Inferior parietal cortex (tissue), 1 donor: Measurements from ENCODE around the gene DRAP1.
A peak's percentile ranks its signal among the peaks of the same experiment; 100 is the strongest.

Source experiments
- DNase-seq: peaks from one replicate; pipeline ENCODE4 v3.0.0-alpha.2; 2016; ENCODE audit errors: extremely low spot score

Gene DRAP1

GRCh38 chr11:65903715-65904114, 15.5 kb upstream of the DRAP1 start:
- no peak for DNase-seq

DNA sequence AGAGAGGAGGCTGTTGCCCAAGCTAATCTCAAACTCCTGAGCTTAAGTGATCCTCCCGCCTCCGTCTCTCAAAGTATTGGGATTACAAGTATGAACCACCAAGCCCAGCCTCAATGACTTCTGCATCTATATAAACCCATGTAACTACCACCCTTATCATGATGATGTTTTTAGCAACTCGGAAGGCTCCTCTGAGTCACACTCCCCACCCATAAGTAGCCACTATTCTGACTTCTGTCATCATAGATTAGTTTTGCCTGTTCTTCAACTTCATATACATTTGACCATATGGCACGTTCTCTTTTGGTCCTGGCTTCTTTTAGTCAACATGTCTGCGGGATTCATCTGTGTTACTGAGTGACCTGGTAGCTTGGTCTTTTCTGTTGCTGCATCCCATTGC, 12.6 kb upstream of the DRAP1 start:
- DNase-seq = no peak

DNA sequence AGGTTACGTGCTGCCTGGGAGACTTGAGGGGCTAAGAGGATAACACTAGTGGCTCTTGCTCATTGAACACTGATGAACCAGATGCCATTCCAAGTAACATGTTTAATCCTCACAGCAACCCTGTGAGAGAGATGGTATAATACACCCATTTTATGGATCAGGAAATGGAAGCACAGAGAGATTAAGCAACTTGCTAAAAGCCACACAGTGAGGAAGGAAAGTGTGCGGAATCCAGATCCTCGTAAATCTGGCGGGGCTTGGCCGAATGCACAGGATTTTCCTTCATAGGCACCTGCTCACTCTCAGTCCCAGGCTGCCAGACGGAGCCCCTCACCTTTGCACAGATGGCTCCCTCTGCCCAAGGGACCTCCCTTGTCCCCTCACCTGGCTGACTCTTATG, 11.3 kb upstream of the DRAP1 start:
- no peak for DNase-seq

DNA sequence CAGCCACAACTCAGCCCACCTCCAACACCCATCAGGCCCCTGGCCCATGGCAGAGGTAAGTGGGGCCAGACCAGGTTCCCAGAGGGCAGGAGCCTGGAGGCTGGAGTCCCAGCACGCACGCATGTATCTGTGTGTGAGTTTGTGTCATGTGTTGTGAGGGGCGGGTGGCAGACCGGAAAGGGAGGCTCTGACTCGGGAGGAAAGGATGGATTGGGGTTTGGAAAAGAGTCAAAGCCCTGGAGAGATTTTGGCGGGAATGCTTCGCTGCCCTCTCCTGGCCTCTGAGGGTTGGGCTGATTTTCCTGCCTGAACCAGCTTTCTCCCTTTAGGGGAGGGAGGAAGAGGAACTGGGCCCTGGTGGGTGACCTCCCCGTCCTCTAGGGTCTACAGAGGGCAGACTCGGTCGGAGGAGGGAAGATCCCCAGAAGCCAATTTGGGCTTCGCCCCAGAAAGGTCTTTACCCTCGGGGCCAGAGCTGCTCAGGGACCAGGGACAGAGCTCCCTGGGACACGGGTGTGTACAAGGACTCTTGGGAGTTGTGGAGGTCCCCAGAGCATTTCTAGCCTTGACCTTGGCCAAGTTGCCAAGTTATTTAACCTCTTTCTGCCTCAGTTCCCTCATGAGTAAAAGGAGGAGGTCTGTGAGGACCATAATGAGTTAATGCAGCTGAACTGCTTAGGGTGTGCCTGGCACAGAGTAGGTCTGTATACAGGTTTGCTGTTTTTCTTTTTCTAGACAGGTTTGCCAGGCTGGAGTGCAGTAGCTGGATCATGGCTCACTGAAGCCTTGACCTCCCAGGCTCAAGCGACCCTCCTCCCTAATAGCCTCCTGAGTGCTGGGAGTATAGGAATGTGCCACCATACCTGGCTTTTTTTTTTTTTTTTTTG, 7.3 kb upstream of the DRAP1 start:
- DNase-seq = no peak

DNA sequence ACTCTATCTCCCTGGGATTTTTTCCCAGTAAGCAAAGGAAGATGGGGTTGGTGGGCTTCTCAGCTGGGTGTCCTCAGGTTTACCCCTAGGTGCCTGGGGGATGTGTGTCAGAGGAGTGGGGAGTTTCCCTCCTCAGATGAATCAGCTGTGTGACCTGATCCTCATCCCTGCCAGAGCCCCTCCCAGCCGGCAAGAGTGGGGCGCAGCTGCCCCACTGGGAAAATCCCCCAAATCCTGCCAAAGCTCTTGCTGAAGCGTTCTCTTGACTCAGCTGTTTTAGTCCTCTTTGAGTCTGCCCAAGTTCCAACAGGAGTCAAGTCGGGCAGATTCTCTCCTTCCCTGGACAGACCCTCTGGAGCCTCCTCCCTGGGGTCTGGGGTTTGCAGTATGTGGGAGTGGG, 6.4 kb upstream of the DRAP1 start:
- DNase-seq = no peak

DNA sequence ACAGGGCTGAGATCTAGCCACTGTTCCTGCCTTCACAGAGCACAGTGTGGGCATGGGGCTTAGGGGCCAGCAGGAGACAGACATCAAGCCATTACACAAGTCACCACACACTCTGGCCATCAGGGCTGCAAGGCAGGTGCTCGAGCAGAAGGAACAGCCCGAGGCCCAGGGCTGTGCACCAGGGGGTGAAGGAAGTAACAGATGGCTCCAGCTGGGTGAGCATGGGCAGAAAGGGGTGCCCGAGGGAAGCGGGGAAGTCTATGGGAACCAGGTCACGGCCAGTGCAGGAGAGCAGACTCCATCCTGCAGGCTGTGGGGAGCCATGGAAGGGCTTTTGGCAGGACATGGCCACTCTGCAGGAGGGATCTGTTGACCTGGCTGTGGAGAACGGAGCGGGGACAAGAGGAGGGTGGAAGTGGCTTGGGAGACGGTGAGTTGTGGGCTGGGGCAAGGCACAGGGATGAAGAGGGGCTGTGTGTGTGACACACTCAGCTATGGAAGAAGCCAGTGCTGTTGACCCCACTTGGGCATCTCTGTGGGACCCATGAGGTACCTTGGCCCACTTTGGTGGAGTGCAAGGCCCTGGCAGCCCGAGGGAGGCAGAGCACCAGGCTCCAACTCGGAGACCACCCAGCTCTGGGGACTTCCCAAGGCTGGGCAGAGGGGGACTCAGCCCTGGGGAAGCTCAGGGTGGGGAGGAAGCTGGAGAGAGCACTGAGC, 4.0 kb upstream of the DRAP1 start:
- DNase-seq = no peak

DNA sequence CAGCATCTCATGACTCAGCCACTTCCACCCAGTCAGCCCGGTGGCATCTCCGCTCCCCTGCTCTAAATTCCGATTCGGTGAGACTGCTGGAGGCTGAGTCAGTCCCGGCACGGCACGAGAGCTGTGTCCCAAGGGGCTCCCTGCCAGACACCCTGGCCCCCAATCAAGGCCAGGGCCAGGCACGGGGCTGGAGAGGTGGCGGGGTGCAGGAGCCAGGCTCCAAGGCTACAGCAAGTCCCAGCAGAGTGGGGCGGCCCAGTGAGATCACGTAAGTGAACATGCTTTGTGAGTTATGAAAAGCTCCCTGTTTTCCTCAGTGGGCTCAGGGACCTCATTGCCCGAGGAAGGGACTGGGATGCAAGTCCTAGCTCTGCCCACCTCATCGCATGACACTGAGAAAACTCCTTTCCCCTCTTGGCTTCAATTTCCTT, 3.4 kb upstream of the DRAP1 start:
- DNase-seq = no peak

- DNase-seq = no peak
Measured at GRCh38 chr11:65916391-65916790, 2.8 kb upstream of the DRAP1 start.

GRCh38 chr11:65917077-65917433, 2.2 kb upstream of the DRAP1 start:
- DNase-seq = no peak

DNA sequence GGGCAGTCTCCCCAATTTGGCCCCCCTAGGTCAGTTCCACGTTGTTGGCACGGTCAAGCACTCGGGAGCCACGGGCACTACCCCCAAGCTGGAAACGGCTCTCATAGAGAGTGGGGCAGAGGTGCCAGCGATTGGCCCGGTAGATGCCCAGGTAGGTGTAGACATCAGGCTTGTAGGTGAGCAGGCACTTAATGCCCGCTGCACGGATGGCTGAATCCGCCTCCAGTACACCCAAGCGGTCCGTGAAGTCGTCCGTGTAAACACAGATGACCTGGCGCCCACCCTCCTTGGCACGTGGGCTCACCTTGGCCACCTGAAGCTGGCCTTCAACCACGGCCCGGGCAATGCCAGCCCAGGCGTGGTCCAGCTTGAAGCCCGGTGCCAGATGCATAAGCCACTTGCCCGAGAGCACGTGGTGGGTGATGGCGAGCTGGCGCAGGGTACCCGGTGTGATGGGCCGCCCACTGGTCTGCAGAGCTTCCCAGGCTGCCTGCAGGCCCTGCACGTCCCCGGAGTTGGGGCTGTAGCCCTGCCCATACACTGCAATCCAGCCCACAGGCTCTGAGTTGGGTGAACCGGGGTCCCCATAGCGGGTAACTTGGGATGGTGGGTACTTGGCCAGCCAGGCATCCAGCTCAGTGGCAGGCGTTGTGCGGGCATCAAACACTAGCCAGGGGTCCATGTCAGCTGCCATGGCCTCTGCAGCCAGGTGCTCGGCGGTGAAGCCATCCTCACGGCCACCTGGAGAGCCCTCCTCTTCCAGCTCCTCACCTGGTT, 1.6 kb upstream of the DRAP1 start:
- no peak for DNase-seq

GRCh38 chr11:65918211-65919140, 750 bp upstream of the DRAP1 start, which contains the start of gene C11orf68:
Gene C11orf68, minus strand, starts transcription at chr11:65919062. Its CDS starts 31 bp downstream, at chr11:65919031.
- DNase-seq = peak; percentile 29

DNA sequence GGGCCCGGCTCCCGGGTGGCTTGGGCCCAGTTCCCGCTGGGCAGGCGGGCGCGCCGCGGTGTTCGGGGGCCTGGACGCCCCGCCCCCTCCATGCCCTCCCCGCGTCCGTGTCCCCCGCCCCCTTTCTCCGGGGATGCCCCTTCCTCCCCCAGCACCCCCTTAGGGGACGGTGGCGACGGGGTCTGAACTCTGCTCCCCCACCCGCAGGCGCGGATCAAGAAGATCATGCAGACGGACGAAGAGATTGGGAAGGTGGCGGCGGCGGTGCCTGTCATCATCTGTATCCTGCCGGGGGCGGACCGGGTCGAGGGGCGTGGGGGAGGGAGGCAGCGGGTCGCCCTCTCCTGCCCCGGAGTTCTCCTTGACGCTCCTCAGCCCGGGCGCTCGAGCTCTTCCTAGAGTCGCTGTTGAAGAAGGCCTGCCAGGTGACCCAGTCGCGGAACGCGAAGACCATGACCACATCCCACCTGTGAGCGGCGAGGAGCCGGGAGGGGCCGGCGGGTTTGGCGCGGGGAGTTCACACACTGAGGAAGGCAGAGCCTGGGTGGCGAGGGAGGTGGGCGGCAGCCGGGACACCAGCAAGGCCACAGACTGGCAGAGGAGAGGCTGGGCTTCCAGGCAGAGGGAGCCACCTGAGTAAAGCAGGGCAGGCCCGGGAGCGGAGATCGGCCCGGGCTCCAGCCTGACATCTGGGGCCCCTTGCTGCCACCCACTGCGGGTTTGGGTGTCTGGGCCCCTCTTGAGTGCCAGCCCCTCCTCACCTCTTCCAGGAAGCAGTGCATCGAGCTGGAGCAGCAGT, 546 bp downstream of the DRAP1 start:
- DNase-seq = no peak

- DNase-seq = no peak
Measured at GRCh38 chr11:65920372-65920802, 1.2 kb downstream of the DRAP1 start.

- DNase-seq = no peak
Measured at GRCh38 chr11:65921033-65921555, 1.9 kb downstream of the DRAP1 start.

DNA sequence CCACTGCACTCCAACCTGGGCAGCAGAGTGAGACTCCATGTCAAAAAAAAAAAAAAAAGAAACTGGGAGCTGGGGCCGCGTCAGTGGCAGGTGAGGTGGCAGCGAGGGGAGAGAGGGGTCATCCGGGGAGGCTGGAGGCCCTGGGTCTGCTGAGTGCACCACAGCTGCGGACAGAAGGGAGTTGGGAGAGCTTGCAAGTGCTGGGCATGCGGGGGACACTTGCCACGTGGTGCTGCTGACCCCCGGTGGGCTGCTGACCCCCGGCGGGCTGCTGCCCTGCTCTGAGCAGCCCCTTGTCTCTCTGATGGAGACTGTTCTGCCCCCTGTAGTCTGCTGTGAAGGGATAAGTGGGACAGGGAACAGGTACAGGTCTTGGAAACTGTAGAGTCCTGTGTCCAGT, 2.6 kb downstream of the DRAP1 start:
- no peak for DNase-seq

DNA sequence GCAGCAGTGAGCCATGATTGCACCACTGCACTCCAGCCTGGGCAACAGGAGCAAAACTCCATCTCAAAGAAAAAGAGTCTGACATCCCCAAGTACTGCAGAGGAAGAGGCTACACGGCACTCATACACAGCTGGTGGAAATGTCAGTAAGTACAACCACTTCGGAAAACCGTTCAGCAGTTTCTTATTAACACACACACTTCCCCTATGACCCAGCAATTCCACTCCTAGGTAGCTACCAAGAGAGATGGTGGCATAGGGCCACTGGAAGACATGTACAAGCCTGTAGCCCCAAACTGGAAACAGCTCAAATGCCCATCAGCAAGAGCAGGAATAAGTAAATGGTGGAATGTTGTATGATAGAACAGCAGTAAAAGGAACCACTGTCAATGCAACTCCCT, 3.3 kb downstream of the DRAP1 start:
- no peak for DNase-seq

GRCh38 chr11:65925397-65925796, 6.2 kb downstream of the DRAP1 start:
- DNase-seq = no peak

- no peak for DNase-seq
Measured at GRCh38 chr11:65927904-65928397, 8.7 kb downstream of the DRAP1 start.

DNA sequence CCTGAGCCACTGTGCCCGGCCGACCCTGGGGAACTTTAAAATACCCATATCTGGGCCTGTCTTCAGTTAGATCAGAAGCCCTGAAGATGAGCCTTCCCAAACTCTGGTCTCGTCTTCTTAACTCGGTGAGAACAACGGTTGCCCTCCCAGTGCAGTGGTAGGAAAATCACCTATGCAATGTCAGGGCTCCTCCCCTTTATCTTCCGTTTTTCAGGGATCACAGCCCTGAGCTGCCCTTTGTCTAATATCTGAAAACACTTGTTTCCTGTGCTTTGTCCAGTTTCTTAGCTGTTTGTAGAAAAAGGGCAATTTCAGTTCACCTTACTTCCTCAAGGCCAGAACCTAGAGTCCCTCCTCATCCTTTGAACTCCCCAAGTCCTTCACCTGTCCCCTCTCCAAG, 9.4 kb downstream of the DRAP1 start:
- DNase-seq = no peak
